ENCODE measurements around the gene HDAC2. TPM values are rescaled to one million over a fixed set of nuclear protein-coding genes. Genes with fewer than 3 reads are reported as not detected.

HDAC2 gene
- polyA plus RNA-seq, 1 donor from 2014 or later: 307 TPM

- Histone ChIP-seq H3K4me3 (ENCODE audit: low read length) (peak overlapping the region; percentile 74), H3K27ac (ENCODE audit: low read length) (peak overlapping the region; percentile 98), H3K36me3 (ENCODE audit: insufficient read depth, low read length) (no peaks in the 10 kb centered on the region), H3K79me2 (replicated peaks; ENCODE audit: insufficient read depth, low read length) (peaks cover 60% of the 10 kb centered on the region), H3K27me3 (ENCODE audit: insufficient read depth, low read depth, low read length) (no peaks in the 10 kb centered on the region), H3F3A (ENCODE audit: insufficient read depth, low read length, poor library complexity, severe bottlenecking) (no peaks in the 10 kb centered on the region), H2AFZ (ENCODE audit: low read depth, low read length) (peak overlapping the region; percentile 78), H3K9me3 (ENCODE audit: low read length) (no peaks in the 10 kb centered on the region), H3K9ac (ENCODE audit: low read length) (peak overlapping the region; percentile 95), H3K4me2 (ENCODE audit: low read length) (no peak overlapping the region), H3K9me2 (ENCODE audit: insufficient read depth, low read length) (no peaks in the 10 kb centered on the region), H4K20me1 (ENCODE audit: insufficient read depth) (peaks cover 15% of the 10 kb centered on the region)
- TF ChIP-seq TAF1 (IDR thresholded peaks at IDR 0.05; ENCODE audit: low read depth): peak; percentile 10
- peak; percentile 48 for TF ChIP-seq MXI1 (conservative IDR thresholded peaks at IDR 0.05; ENCODE audit: poor library complexity, severe bottlenecking)
- TF ChIP-seq EZH2 (IDR thresholded peaks at IDR 0.05; ENCODE audit: borderline replicate concordance, insufficient read depth, low read length, poor library complexity, severe bottlenecking): no peak
- peak; percentile 54 for TF ChIP-seq POLR2AphosphoS5 (IDR thresholded peaks at IDR 0.05)
- no peak for TF ChIP-seq SMC3 (conservative IDR thresholded peaks at IDR 0.05; ENCODE audit: poor library complexity)
- peak; percentile 92 for TF ChIP-seq REST (IDR thresholded peaks at IDR 0.05; ENCODE audit: borderline replicate concordance)
Measured at GRCh38 chr6:113969888-113970804, 802 bp downstream of the HDAC2 start.

- Histone ChIP-seq H3F3A (ENCODE audit: insufficient read depth, low read length, poor library complexity, severe bottlenecking) (no peaks in the 10 kb centered on the region), H4K20me1 (ENCODE audit: insufficient read depth) (peaks cover 31% of the 10 kb centered on the region), H3K27me3 (ENCODE audit: insufficient read depth, low read depth, low read length) (no peaks in the 10 kb centered on the region), H3K9me2 (ENCODE audit: insufficient read depth, low read length) (no peaks in the 10 kb centered on the region), H3K9me3 (ENCODE audit: low read length) (no peaks in the 10 kb centered on the region), H2AFZ (ENCODE audit: low read depth, low read length) (no peak overlapping the region), H3K36me3 (ENCODE audit: insufficient read depth, low read length) (no peaks in the 10 kb centered on the region), H3K27ac (ENCODE audit: low read length) (peak overlapping the region; percentile 98), H3K79me2 (replicated peaks; ENCODE audit: insufficient read depth, low read length) (peaks cover 77% of the 10 kb centered on the region), H3K9ac (ENCODE audit: low read length) (peak overlapping the region; percentile 95), H3K4me3 (ENCODE audit: low read length) (peak overlapping the region; percentile 74), H3K4me2 (ENCODE audit: low read length) (peak overlapping the region; percentile 98)
- no peak for TF ChIP-seq TAF1 (IDR thresholded peaks at IDR 0.05; ENCODE audit: low read depth)
- no peak for TF ChIP-seq MXI1 (conservative IDR thresholded peaks at IDR 0.05; ENCODE audit: poor library complexity, severe bottlenecking)
- no peak for TF ChIP-seq EZH2 (IDR thresholded peaks at IDR 0.05; ENCODE audit: borderline replicate concordance, insufficient read depth, low read length, poor library complexity, severe bottlenecking)
- no peak for TF ChIP-seq EP300 (conservative IDR thresholded peaks at IDR 0.05; ENCODE audit: poor library complexity, severe bottlenecking)
- TF ChIP-seq SMC3 (conservative IDR thresholded peaks at IDR 0.05; ENCODE audit: poor library complexity): no peak
- no peak for TF ChIP-seq RAD21 (conservative IDR thresholded peaks at IDR 0.05)
- TF ChIP-seq REST (IDR thresholded peaks at IDR 0.05; ENCODE audit: borderline replicate concordance): no peak
- no peak for TF ChIP-seq POLR2AphosphoS5 (IDR thresholded peaks at IDR 0.05)
- TF ChIP-seq CTCF (IDR thresholded peaks at IDR 0.05; ENCODE audit: poor library complexity, severe bottlenecking): no peak
Measured at GRCh38 chr6:113968472-113968871, 2.5 kb downstream of the HDAC2 start.
